ENCODE measurements around the gene CSMD2.
"Not testable (repeated sequence)": the region's sequence is repeated elsewhere in the genome, so short reads cannot be mapped to it uniquely, and the experiment has no call there.

The CSMD2 gene

DNA sequence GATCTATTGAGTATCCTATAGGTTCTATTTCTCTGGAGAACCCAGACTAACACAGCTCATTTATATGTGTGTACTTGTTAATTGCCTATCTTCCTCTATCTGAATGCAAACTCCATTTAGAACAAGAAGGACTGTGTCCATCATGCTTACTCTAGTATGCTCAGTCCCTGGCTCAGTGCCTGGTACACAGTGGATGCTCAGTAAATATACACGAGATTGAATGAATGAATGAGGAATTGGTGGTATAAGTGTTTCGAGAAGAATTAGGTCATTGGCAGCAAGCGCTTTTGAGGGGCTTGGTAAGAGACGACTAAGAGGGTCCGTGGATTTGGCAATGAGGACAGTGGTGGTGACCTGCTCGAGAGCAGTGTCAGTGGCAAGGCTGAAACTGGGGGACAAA, 112.5 kb downstream of the CSMD2 start:
- no peak for DNase-seq (ENCODE audit: low read depth)

- DNase-seq (ENCODE audit: low read depth), result no peak
Observed at GRCh38 chr1:34050709-34051485, 114.1 kb downstream of the CSMD2 start.

- no peak for DNase-seq (ENCODE audit: low read depth)
Observed at GRCh38 chr1:34049994-34050393, 115.0 kb downstream of the CSMD2 start.

GRCh38 chr1:34049477-34049876, 115.6 kb downstream of the CSMD2 start:
- no peak for DNase-seq (ENCODE audit: low read depth)

- DNase-seq (ENCODE audit: low read depth), result no peak
Observed at GRCh38 chr1:34037856-34038255, 127.2 kb downstream of the CSMD2 start.

DNA sequence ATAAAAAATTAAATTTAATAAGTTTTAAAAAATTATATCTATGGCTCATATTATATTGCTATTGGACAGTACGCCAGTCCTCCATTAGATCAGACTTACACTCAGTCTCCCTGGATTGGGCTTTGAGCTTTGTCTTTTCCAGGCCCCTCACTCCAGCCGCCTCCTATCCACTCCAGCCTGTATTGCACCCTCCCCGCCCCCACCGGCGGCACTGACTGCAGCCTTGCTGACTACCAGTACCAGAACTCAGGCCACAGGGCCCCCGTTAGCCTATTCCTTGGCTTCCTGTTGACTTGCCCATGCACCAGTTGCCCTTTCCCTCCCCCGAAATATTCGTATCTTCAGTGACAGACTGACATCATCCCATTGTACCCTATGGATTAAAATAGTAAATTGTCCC, 127.9 kb downstream of the CSMD2 start:
- DNase-seq (ENCODE audit: low read depth), result no peak

DNA sequence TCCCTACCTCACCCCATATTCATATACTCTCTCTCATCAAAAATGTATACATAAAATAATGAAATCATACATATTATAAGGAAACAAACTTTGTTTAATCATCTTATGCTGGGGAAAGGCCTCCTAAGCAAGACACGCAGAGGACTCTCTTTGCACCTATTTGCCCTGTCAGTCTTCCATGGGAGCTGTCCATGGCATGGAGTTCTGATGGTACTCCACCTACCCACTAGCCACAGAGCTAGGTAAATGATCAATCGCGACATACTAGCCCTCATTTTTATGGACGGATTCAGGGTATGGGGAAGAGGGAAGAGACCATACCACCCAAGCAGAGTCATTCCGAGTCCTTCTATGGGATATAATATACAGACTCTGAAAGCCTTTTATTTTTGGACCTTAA, 131.0 kb downstream of the CSMD2 start:
- no peak for DNase-seq (ENCODE audit: low read depth)

DNA sequence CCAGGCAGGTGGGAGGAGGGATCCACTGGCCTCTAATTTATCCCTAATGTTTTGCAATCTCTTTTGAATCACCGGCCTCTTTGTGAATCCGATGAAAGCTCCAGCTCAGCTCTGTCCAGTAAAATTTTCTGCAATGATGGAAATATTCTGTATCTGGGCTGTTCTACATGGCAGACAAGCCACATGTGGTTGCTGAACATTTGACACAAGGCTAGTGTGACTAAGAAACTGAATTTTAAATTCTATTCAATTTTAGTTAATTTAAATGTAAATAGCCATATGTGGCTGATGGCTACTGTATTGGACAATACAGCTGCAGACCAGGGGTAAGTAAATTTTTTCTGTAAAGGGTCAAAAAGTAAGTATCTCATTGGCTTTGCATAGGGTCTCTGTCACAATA, 135.1 kb downstream of the CSMD2 start:
- no peak for DNase-seq (ENCODE audit: low read depth)

DNA sequence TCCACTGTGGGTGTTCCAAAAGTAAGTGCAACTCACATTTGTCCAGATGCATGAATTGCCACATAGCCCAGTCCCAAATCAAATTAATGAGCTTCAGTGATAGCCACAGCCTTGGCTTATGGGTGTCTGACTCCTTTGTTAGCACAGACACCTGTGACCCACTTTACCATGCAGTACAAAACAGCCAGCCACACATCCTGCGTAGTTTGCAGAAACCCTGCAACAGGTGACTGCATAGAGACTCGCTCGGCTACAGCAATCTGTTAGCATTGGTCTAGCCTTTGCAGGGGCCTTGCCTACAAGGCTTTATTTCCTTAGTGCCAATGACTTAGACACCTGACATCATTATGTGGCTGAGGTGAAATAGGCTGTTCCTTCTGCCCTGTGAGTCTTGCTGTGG, 135.5 kb downstream of the CSMD2 start:
- DNase-seq (ENCODE audit: low read depth), result no peak

DNA sequence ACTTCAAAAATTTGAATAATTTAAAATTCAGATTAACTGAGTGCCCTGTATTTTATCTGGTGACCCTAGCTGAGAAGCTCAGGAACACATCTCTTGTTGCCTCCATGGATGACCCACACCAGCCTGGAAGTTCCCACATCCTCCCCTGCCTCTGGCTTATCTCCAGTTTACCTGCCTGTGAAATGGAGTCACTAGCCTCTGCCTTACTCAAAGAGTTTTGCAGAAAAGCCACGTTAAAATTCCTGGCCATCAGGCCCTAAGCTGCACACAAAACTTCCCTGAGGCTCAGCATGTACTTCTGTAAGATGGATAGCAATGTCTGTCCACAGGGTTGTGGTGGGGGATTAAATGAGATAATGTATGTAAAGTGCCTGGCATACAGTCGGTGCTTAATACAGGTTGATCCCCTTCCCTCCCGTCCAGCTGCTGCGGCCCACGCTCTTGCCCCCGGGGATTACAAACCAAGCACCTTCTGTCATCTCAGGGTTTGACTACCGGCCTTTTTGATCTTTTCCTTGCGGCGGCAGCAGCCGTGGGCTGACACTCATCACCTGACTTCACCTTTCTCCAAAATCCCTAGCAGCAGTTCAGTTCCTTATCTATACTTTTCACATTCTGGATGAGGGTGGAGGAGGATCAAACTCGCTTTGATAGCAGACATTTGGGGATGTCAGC, 136.5 kb downstream of the CSMD2 start:
- no peak for DNase-seq (ENCODE audit: low read depth)

DNA sequence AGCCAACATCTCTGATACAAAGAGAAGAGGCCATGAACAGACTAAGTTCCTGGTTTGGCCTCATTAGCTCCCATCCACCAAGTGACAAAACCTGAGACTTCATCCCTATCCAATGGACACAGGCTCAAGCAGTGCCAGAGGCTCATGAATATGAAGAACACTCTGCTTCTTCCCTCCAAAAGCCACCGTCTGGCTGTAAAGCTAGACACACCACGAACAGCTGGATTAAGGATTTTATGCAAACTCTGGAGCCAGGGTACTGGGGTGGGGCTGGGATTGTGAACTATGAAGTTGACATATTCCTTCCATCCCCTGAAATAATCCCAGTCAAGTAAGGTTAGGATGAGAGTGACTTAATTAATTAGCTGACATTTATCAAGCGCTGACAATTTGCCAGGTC, 139.4 kb downstream of the CSMD2 start:
- DNase-seq (ENCODE audit: low read depth), result no peak

- DNase-seq (ENCODE audit: low read depth), result no peak
Observed at GRCh38 chr1:34024485-34024884, 140.5 kb downstream of the CSMD2 start.

GRCh38 chr1:34019741-34020552, 145.1 kb downstream of the CSMD2 start:
- DNase-seq (ENCODE audit: low read depth), result no peak

GRCh38 chr1:34018285-34018684, 146.7 kb downstream of the CSMD2 start:
- DNase-seq (ENCODE audit: low read depth), result no peak

DNA sequence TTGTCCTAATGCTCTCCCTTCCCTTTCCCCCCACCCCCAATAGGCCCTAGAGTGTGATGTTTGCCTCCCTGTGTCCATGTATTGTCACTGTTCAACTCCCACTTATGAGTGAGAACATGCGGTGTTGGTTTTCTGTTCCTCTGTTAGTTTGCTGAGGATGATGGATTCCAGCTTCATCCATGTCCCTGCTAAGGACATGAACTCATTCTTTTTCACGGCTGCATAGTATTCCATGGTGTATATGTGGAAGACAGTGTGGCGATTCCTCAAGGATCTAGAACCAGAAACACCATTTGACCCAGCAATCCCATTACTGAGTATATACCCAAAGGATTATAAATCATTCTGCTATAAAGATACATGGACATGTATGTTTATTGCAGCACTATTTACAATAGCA, 148.7 kb downstream of the CSMD2 start:
- DNase-seq (ENCODE audit: low read depth), result not testable (repeated sequence)

DNA sequence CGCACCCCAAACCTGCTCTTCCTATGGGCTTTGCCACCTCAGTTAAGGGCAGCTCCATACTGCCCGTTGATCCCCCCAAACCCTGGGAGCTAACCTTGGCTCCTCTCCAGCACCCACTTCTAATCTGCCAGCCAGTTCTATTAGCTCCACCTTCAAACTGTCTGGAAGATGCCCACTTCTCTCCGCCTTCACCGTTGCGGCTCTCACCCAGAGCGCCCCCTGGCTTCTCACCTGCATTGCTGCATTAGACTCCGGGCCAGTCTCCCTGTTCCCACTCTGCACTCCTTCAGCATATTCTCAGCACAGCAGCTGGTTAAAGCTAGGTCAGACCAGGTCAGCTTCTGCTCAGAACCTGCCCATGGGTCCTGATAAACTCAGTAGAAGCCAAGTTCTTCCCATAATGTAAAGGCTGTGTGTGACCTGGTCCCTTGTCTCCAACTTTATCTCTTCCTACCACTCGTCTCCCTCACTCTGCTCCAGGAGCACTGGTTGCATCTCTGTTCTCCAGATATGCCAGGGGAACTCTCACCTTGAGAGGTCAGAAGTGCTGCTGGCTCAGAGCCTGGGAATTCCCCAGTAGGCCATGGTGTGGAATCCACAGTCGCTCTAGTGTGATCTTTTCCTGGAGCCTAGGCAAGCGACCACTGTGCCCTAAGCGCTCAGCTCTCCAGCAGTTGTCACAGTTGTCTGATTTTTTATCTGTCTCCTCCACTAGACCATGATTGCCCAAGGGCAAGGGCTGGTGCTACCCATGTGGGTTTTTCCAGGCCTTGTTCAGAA, 150.9 kb downstream of the CSMD2 start:
- no peak for DNase-seq (ENCODE audit: low read depth)

- DNase-seq (ENCODE audit: low read depth), result no peak
Observed at GRCh38 chr1:34013136-34013535, 151.9 kb downstream of the CSMD2 start.

DNA sequence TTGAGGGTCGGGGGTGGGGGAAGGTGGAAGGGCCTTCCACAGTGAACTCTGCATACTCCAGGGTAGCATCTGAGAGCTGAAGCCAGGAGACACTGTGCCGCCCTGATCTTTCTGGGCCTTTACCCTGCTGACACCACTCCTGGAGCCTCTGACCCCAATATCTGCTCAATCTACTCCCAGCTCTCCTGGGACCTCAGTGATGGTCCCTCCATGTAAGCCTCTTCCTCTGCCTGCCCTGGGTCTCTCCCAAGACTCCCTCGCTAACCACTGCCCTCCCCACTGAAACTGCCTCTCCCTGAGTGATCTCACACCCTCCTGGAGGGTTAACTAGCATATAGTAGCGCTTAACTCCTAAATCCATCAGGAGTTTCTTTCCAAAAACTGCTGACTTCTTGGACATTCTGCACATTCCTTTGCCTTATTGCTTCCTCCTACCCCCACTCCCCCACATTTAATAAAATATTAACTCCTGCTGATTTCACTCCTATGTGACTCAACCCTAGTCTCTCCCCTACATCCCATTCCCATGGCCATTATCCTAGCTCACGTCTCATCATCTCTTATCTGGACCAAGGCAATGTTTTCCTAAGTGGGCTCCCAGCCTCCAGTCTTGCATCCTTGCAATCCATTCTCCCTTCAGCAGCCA, 155.6 kb downstream of the CSMD2 start:
- no peak for DNase-seq (ENCODE audit: low read depth)

DNA sequence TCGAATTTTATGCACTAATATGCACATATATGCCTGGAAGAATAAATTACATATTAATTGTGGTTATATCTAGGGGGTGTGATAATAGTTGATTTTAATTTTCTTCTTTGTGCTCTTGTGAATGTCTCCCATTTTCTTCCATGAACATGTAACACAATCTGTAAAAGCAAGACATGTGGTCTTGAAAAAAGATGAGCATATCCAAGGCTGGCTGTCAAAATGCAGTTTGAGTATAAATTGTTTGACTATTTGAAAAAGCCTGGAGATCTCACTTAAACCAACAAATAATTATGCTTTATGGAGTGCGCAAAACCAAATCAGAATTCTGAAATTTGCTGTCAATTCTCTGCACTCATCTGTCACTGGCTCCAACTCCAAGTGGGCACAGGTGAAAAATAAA, 157.3 kb downstream of the CSMD2 start:
- no peak for DNase-seq (ENCODE audit: low read depth)

DNA sequence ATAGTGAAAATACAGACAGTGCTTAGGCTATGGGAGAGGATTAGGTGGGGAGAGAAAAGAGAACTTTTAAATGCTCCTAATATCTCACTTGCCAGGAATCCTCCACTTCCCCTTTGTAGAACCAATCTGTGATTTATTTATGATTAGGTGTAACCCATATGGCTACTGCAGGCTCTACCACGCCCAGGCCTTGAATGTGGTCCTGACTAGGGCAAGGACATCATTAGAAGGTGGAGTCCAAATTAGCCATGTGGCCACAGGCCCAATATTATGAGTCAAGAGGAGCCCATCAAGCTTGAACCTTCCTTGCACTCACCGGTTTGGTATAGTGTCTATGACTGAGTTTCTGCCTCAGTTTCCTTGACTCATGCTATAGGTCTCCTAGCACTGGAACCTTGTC, 159.7 kb downstream of the CSMD2 start:
- DNase-seq (ENCODE audit: low read depth), result no peak

DNA sequence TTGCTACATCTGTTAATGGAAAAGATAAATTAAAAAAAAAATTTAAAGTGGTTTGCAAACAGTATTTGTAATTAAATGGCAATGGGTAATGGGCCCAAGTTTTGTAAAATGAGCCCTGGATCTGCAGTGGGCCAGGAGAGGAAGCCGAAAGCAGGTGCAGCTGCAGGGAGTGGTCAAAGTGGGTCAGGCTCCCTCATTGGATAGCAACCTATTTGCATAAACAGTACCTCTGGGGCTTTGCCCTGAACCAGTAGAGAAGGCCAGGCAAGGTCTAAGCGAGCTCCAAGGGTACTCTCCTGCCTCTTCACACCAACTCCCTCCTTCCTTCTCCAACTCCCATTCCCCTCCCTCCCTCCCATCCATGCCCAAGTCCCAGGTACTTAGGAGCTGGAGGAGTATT, 162.2 kb downstream of the CSMD2 start:
- no peak for DNase-seq (ENCODE audit: low read depth)

Data from activated T-cell treated with anti-CD3 and anti-CD28 coated beads for 24 hours (primary cell).